Measurements from ENCODE around the gene CERK.
"Not testable (repeated sequence)": the region's sequence is repeated elsewhere in the genome, so short reads cannot be mapped to it uniquely, and the experiment has no call there.

The CERK gene

DNA sequence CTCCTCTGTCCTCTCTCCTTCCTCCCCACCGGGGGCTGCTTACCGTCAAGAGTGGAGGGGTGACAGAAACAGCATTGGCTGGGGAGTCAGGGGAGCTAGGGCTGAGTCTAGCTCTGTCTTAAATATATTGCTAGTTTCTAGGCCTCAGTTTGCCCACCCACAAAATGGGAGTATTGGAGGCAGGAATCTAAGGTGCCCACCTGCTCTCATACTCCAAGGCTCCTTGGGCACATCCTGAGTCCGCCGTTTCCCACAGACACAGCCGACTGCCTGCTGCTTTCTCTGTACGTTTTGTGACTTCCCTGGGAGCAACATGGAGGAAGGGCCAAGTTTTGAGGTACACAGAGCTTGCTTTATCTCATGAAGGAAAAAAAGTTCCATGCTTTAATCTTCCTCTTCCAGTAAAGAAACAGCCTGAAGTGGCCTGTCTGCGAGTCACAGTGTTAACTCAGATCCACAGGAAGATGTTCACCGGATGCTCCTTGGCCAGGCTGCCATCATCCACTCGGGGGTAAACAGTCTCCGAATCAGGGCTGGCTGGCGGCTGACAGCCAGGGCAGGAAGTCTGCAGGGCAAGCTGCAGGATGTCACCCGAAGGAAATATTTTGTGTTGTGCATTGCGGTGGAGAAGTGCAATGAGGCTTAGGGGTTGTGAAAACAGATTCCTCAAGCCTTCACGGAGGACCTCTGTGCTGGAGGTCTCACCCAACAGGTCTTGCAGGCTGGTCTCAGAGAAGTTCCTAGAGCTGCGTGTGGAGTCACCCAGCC lies 11.0 kb upstream of the CERK start:
- DNase-seq (ENCODE audit: low spot score) = no peak

GRCh38 chr22:46748206-46748907 lies 10.3 kb upstream of the CERK start:
- no peak for DNase-seq (ENCODE audit: low spot score)

- no peak for DNase-seq (ENCODE audit: low spot score)
Measured at GRCh38 chr22:46747646-46748045, 9.6 kb upstream of the CERK start.

DNA sequence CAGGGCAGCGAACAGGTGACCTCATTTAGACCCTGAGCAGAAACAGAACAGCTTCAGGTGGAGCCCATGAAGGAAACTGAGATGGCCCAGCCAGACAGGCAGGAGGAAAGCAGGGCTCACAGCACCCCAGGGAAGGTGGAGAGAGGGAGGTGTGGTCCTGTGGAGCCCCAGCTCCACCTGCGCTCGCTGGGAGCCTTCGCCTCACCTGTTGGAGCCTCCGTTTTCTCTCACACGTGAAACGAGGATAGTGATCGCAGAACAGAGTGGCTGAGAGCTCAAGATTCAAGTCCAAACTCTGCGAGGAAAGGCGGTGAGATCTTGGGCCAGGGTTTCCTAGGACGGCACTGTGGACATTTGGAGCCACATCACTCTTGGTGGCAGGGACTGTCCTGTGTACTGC lies 8.6 kb upstream of the CERK start:
- DNase-seq (ENCODE audit: low spot score) = no peak

GRCh38 chr22:46746192-46746591 lies 8.1 kb upstream of the CERK start:
- no peak for DNase-seq (ENCODE audit: low spot score)

- no peak for DNase-seq (ENCODE audit: low spot score)
Measured at GRCh38 chr22:46744581-46744980, 6.5 kb upstream of the CERK start.

DNA sequence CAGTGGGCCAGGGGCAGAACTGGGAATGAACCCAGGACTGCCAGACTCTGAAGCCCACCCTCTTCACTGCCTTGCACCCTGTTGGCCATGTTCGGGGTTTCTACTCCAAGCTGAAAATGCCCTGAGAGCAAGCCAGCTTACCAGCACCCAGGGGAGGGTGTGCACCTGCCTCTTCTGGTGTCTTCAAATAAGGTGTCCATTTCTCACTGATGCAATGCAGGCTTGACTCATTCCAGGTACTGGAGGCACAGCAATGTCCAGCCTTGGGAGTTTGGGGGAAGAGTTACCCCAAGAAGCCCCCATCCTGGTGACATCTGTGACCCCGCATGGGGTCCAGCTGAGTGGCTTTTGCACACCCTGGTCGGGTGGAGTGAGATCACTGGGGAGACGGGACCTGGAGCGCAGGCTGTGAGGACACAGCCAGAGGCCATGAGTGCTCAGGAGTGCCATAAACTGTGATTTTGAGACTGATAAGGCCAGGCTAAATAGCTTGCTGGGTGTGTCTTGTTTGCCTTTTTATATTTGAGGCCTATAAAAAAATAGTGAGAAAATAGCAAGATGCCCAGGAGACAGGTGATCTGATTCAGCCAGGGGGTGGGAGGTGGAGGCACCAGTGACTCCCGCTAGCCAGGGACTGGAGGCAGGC lies 4.6 kb upstream of the CERK start:
- no peak for DNase-seq (ENCODE audit: low spot score)

- DNase-seq (ENCODE audit: low spot score) = no peak
Measured at GRCh38 chr22:46741974-46742519, 4.0 kb upstream of the CERK start.

DNA sequence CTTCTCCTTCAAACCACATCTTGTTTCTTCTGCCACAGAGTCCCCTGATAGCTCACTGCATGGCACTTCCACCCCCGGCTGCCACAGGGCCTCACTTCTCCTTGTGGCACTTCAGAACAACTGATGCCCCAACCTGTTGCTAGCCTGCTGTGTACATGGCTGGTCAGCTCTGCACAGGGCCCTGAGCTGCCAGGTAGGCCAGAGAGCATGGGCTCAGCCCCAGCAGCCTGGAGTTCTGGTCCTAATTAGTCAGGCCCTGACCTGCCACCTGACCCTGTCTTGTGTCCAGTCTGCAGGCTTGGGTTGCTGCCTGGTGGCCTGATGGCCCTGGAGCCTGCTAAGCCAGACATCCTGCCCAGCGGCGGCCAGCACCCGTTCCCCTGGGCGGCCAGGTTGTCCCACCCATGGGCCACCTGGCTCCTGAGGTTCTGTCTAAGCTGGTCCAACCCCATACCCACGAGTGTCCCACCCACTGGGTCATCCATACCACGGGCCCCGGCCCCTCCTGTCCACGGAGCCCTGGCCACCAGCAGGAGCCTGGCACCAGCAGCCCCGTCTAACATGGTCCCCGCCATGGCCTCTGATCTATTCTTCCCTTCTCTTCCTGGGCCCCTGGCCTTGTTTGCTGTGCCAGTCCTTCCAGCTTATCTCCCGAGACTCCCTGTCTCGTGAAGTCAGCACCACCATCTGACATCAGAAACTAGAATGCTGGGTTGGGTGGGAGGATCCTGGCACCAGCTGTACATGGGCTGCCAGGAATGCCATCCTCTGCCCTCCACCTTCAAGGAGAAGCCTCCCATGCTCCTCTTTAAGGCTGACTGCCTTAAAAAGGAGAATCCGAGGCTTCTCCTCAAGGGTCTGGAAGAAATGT lies 3.1 kb upstream of the CERK start:
- no peak for DNase-seq (ENCODE audit: low spot score)

GRCh38 chr22:46739094-46739870 lies 1.2 kb upstream of the CERK start:
- DNase-seq (ENCODE audit: low spot score) = no peak

DNA sequence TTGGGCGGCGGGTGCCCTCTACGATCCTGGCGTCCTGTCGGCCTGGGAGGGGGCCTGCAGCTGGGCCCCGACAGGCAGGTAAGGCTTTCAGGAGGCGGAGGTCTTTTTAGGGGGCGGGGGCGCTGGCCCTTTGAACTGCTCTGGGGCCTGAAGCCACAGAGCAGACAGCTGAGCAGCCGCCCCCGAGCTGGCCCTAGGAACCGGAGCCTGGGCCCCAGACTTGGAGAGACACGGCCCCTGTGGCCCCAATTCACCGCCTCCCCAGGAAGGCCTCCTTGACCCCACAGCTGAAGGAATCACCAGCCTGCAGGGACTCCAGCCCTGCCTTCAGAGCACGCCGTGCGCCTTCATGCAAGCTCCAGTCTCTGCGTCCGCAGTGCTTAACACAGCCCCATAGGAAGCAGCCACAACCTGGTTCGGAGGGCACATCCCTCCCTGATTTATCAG lies 618 bp upstream of the CERK start:
- DNase-seq (ENCODE audit: low spot score) = no peak

- DNase-seq (ENCODE audit: low spot score) = peak; percentile 74
Measured at GRCh38 chr22:46737105-46737975, 712 bp downstream of the CERK start.

GRCh38 chr22:46736705-46737104 lies 1.3 kb downstream of the CERK start:
- no peak for DNase-seq (ENCODE audit: low spot score)

DNA sequence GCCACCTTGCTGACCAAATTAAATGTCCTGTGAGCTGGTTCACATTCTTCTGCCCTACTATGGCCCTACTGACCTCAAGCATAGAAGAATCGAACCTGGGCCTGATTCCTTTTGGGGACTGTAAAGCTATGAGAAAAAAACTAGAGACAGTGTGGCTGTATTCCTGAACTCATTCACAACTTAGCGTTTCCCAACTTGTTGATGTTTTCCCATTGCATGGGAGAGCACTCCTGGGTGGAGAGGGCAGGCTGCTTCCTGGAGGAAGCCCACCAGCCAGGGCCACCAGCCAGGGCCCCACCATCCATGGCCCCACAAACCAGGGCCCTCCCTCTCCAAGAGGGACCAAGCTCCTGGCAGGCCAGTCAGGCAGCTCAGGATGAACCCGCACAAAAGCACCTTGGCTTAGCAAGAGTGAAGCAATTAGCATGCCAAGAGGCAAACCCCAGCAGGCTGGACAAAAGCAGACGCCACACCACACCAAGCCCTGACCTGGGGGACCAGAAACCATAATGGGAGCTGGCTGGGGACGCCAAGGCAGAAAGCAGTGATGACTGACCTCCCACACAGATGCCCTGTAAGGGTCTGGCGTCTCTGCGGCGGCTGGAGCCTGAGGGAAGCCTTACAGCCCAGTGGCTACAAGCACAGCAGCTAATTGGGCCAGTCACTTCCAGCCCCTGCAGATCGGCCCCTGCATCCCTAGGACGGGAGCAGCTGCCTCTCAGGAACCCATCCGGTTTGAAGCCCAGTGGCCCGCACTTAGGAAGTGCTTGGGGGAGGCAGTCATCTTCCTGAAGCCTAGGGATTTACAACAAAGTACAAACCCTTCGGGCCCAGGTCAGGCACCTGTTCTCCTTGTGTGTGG lies 2.1 kb downstream of the CERK start:
- DNase-seq (ENCODE audit: low spot score) = peak; percentile 51

GRCh38 chr22:46734830-46735453 lies 3.1 kb downstream of the CERK start:
- peak; percentile 33 for DNase-seq (ENCODE audit: low spot score)

DNA sequence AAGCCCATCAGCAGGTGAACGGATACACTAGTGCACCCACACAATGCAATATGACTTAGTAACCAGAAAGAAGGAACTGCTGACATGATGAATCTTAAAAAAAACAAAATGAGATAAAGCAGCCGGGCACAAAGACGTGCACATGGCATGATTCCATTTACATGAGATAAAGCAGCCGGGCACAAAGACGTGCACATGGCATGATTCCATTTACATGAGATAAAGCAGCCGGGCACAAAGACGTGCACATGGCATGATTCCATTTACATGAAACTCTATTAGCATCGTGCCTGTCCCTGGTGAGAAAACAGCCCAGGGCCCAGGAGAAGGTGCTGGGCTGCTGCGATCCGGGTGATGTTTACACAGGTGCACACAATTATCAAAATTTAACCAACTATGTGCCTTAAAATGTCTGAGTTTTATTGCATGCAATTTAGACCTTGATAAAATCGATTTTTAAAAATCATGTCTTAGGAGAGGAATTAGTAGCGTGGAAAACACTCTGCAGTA lies 3.8 kb downstream of the CERK start:
- DNase-seq (ENCODE audit: low spot score) = not testable (repeated sequence)

- DNase-seq (ENCODE audit: low spot score) = no peak
Measured at GRCh38 chr22:46732513-46732912, 5.5 kb downstream of the CERK start.

DNA sequence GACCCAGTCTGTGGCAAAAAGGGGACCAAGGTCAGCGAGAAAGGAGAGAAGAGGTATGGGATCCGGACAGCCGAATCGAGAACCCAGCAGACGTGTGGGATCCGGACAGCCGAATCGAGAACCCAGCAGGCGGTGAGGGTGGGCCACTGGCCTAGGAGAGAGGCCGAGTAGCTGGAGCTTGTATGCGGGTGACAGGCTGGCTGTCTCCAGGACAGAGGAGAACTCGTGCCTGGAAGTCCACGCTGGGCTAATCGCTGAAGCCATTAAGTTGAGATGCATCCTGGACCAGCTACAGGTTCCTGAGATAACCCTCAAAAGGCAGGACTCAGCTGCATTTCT lies 6.0 kb downstream of the CERK start:
- DNase-seq (ENCODE audit: low spot score) = no peak

Measured in ecto neural progenitor cell (in vitro differentiated cells).